Activated CD4-positive, alpha-beta T cell treated with anti-CD3 and anti-CD28 coated beads, Interleukin-2, Interleukin-4, amounts not matched to agents 100 ng/mL and 50 ng/mL, durations not matched to agents 16 hours and 8 hours (primary cell): ENCODE data around the gene S100A1.
"Not testable (repeated sequence)": the region's sequence is repeated elsewhere in the genome, so short reads cannot be mapped to it uniquely, and the experiment has no call there.

Source experiments
- DNase-seq: peaks from one replicate; pipeline ENCODE4 v3.0.0-alpha.2; 2020; ENCODE audit warnings: low spot score

The S100A1 gene

DNA sequence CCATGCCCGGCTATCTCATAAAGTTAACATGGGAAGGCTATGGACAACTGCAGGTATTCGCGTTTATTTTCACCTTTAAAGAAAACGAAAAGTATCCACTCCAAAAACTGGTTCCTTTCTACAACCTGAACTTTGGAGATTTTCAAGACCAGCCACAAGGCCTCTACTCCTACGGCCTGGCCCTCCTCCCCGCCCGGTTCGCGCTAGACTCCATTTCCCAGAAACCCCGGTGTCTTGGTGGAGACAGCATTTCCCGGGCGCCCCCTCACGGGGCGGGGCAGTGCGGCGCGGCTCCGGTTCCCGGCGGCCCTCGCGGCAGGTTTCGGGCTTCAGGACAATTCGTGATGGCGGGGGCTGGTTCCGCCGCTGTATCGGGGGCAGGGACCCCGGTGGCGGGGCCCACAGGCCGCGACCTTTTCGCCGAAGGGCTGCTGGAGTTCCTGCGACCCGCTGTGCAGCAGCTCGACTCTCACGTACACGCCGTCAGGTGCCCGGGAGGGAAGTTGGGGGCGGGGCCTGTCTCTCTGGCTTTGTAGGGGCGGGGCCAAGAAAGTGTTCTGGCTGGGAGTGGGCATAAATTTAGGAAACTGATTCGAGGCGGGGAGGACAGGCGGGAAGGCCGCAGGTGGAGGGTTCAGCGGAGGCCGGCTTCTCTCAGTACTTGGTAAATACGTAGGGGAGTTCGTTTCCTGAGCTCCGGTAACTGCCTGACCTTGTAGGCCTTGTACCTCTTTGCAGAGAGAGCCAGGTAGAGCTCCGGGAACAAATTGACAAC, 30.4 kb downstream of the S100A1 start, which contains the start of gene SNAPIN:
TSS of gene SNAPIN (plus strand) at position 304 of the 775 bp plus-strand sequence. CDS start at position 345, 41 bp downstream.
- peak; percentile 92 for DNase-seq

DNA sequence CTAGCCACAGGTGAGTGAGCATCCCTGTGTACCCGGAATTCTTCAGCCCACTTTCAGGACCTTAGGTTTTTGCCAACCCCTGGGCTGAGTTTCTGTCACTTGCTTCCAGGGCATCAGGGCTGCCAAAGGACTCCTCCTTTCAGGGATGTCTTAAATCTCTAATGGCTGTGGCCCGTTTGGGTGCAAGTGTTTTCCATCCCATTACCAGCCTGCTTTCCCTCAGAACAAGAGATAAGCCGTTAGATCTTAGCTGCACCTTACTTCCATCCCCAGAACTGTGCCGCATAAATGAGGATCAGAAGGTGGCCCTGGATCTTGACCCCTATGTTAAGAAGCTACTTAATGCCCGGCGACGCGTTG, 30.9 kb downstream of the S100A1 start:
- DNase-seq = no peak

DNA sequence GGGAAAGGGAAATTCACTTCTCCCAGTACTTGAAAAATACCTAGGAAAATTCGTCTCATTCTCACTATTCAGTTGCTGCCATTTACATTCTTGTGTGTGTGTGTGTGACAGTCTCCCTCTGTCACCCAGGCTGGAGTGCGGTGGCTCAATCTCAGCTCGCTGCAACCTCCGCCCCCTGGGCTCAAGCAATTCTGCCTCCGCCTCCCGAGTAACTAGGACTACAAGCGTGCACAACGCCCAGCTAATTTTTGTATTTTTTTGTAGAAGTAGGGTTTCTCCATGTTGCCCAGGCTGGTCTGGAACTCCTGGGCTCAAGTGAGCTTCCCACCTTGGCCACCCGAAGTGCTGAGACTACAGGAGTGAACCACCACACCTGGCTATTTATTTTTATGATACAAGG, 31.4 kb downstream of the S100A1 start:
- DNase-seq = no peak

DNA sequence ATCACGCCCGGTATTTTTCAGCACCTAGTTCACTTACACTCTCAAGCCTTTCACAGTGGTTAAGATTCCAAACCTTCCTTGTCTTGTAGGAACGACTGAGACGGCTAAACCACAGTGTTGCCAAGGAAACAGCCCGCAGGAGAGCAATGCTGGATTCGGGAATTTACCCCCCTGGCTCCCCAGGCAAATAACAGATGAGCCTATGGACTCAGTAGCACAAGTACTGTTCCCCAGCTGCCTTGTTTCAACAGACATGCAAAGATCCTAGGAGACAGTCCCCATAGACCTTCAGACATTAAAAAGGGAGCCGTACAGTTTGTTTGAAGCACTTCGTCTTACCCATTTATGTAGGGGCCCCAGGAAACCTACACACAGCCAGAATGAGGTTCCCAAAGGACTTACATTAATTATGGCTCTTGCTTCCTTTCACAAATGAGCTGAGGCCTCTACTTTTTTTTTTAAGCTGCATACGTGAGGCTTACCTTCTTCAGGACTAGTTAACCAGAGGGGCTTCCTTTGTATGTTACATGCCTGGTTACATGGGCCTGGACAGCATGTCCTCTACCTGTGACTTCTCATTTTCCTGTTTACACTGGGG, 33.0 kb downstream of the S100A1 start:
- DNase-seq = no peak

DNA sequence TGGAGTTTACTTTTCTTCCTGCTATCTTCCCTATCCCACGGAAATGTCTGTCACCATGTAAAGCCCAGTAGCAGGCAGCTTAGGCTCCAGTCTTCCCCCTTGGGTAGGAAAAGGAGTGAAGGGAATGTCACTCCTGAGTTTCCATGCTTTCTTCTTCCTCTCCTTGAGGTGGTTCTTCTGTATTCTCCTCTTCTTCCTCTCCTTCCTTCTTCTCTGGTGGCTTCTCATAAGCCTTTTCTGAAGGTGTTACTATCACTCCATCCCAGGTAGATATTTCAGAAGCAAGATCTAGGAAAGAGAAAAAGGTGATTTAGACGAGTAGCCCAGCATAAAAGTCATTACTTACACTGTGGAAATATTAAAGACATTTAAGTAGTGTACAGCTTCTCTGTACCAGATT, 34.0 kb downstream of the S100A1 start:
- no peak for DNase-seq

DNA sequence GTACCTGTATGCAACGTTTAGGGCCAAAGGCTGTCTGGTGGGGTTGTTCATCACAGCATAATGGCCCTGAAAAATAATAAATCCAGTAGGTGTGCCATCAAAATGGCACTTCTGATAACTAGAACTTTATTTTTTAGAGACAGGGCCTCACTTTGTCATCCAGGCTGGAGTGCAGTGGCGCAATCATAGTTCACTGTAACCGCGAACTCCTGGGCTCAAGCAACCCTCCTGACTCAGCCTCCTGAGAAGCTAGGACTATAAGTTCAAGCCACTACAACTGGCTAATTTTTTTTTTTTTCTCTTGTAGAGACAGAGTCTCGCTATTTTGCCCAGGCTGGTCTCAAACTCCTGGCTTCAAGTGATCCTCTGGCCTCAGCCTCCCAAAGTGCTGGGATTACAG, 35.0 kb downstream of the S100A1 start:
- no peak for DNase-seq

DNA sequence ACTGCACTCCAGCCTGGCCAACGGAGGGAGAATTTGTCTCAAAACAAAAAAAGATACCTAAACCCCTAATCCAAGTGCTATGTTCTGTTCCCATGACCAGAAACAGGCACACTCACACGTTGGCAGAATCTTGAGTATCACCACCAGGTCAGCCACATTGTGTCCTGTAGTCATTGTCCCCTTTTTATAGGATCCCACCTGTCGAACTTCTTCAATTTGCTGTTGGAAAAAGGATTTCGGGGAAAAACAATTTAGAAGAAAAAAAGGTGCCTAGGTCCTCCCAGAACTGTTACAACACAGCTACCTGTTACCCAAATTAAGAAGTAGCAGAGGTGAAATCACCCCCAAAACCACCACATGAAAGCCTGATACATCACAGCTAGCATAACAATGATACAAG, 39.2 kb downstream of the S100A1 start:
- no peak for DNase-seq

DNA sequence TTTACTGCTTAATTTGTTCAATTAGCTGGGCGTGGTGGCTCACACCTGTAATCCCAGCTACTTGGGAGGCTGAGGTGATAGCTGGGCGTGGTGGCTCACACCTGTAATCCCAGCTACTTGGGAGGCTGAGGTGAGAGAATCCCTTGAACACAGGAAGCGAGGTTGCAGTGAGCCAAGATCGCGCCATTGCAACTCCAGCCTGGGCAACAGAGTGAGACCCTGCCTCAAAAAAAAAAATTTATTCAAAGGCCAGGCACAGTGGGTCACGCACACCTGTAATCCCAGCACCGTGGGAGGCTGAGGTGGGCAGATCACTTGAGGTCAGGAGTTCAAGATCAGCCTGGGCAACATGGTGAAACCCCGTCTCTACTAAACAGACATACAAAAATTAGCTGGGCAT, 40.4 kb downstream of the S100A1 start:
- DNase-seq = not testable (repeated sequence)

DNA sequence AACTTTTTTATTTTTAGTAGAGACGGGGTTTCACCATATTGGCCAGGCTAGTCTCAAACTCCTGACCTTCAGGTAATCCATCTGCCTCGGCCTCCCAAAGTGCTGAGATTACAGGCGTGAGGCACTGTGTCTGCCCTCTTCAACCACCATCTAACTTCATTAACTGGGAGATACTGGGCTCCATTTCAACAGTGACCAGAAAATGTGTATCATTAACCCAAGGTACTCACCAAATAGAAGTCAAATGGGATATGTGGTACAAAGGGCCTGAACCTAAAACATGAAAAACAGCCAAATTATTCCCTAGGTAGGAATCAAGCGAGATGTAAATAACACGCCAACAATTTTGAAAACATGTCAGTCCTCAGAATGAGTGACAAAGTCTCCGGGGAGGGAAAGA, 41.4 kb downstream of the S100A1 start:
- no peak for DNase-seq

DNA sequence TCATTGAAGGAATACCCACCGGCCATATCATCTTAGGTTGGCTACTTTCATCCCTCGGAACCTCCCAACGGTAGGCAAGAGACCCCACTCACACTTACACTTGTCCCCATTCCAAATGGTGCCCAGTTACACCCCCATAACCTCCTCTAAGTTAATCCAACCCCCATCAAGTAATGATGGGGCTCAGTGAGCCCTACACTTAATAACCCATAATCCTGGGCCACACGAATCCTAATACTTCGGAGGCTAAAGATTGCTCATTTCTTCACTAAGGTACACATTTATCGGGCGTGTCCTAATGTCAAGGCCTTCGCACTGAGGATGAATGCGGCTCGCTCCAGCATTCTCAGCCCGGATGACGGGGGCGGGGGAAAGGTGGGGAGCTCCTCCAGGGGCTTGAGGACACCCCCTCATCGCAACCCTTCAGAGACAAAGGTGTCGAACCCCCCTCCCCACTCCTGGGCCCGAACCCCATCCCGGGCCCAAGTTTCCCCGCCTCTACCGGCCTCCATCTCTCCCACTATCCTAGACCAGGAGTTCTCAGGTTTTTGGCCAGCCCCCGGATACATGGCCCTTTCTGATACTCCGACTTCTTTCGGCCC, 42.1 kb downstream of the S100A1 start:
- DNase-seq = no peak

DNA sequence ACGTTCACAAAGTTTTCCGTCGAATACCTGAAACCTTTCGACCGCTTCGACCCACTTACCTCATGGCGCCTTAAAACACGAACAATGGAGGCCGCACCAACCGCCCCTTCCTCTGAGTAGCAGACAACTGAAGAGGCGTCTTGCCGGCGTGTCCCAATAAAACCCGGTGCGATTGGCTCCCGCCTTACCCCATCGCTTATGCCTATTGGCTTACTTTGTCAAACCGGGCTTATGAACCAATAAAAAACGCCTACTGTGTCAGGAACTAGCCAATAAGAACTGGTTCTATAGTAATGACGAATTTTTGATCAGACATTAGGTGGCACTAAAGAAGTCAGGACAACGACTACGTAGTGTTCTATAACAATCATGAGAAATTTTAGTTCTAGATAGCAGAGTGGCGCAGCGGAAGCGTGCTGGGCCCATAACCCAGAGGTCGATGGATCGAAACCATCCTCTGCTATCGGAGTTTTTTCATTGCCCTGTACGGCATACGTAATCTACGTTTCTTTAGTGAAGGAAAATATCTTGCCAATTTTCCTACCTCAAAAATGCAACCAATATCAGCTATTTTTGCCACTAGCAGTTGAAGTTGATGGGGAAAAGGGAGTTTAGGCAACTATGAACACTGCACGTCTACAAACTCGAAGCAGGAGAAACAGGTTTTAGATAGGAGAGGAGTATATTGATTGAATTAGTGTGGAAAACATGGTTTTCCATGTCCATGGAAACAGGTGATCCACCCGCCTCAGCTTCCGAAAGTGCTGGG, 42.8 kb downstream of the S100A1 start, which contains the start of gene ILF2:
TSS of gene ILF2 (minus strand) at position 135 of the 769 bp plus-strand sequence. CDS start at position 64, 71 bp downstream.
- peak; percentile 99 for DNase-seq

DNA sequence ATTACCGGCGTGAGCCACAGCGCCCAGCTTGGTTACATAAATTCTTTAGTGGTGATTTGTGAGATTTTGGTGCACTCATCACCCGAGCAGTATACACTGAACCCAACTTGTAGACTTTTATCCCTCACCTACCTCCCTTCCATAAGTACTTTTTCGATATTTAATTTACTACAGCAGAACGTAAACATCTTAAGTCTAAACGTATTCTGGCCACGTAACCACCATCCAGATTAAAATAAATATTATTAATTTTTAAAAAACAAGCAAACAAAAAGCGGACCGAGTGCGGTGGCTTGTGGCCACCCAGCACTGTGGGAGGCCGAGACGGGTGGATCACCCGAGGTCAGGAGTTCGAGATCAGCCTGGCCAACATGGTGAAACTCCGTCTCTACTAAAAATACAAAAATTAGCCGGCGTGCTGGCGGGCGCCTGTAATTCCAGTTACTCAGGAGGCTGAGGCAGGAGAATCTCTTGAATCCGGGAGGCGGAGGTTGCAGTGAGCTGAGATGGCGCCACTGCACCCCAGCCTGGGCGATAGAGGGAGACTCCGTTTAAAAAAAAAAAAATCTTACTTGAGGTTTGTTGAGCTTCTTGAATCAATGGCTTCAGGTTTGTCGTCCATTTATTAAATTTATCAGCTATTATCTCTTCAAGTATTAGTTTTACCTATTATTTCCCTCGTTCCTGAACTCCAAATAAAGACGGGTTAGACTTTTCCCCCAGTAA, 43.6 kb downstream of the S100A1 start:
- peak; percentile 62 for DNase-seq

DNA sequence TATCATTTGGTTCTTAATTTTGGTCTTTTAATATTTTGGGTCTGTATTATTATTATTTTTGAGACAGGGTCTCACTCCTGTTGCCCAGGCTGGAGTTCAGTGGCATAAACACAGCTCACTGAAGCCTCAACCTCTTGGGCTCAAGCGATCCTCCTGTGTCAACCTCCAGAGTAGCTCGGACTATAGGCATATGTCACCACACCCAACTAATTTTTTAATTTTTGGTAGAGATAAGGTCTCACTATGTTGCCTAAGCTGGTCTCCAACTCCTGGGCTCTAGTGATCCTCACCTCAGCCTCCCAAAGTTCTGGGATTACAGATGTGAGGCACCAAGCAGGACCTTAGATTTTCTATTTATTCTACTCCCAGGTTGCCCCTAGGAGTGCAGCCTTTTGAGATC, 45.3 kb downstream of the S100A1 start:
- DNase-seq = no peak

DNA sequence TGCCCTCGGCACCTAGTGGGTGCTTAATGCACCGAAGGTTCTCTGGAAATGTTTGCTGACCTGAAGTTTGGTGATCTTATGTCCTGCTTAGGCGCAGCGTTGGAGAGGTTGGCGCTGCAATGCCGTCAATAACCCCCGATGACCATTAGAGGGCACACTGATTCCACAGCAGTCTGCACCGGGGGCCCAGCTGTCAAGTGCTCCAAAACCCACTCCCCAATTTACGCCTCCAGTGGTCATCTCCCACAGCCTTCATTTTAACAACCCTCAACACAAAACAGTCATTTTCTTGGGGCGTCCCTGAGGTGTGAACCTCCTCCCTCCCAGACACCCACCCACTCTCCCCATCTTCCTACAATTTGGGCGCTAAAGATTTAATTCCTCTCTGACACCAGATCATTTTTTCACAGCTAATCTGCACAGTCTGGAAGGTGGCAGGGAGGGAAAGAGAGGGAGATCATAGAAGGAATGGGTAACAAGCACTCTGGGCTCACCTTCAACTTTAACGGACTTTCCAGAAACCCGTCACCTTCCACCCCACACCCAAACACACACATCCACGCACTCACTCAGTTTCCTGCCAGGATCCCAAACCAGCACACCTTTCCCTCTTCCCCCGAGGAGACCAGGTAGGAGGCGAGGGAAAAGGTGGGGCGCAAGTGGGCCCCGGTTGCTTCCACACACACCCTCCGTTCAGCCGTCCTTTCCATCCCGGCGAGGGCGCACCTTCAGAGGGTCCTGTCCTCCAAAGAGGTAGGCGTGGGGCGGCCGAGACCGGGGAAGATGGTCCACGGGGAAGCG, 49.7 kb downstream of the S100A1 start:
- DNase-seq = peak; percentile 54

DNA sequence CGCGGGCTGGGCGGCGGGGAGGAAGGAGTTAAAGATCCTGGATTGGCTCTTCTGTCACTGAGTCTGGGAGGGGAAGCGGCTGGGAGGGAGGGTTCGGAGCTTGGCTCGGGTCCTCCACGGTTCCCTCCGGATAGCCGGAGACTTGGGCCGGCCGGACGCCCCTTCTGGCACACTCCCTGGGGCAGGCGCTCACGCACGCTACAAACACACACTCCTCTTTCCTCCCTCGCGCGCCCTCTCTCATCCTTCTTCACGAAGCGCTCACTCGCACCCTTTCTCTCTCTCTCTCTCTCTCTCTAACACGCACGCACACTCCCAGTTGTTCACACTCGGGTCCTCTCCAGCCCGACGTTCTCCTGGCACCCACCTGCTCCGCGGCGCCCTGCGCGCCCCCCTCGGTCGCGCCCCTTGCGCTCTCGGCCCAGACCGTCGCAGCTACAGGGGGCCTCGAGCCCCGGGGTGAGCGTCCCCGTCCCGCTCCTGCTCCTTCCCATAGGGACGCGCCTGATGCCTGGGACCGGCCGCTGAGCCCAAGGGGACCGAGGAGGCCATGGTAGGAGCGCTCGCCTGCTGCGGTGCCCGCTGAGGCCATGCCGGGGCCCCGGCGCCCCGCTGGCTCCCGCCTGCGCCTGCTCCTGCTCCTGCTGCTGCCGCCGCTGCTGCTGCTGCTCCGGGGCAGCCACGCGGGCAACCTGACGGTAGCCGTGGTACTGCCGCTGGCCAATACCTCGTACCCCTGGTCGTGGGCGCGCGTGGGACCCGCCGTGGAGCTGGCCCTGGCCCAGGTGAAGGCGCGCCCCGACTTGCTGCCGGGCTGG, 50.5 kb downstream of the S100A1 start, which contains the start of gene NPR1:
TSS of gene NPR1 (plus strand) at position 170 of the 818 bp plus-strand sequence. CDS start at position 591, 421 bp downstream.
- no peak for DNase-seq

DNA sequence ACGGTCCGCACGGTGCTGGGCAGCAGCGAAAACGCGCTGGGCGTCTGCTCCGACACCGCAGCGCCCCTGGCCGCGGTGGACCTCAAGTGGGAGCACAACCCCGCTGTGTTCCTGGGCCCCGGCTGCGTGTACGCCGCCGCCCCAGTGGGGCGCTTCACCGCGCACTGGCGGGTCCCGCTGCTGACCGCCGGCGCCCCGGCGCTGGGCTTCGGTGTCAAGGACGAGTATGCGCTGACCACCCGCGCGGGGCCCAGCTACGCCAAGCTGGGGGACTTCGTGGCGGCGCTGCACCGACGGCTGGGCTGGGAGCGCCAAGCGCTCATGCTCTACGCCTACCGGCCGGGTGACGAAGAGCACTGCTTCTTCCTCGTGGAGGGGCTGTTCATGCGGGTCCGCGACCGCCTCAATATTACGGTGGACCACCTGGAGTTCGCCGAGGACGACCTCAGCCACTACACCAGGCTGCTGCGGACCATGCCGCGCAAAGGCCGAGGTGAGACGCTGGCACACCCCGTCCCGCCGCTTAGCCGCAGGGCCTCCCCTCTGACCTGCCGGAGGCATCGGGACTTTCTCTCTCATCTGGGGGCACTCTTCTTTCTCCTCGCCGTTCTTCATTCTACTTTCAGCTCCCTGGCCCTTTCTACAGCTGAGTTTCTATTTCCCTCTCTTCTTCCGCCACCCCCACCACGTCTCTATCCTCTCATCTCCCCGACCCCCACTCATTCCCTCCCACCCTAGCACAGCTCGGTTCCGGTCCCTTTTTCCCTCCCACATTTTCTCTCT, 51.3 kb downstream of the S100A1 start:
- DNase-seq = no peak

DNA sequence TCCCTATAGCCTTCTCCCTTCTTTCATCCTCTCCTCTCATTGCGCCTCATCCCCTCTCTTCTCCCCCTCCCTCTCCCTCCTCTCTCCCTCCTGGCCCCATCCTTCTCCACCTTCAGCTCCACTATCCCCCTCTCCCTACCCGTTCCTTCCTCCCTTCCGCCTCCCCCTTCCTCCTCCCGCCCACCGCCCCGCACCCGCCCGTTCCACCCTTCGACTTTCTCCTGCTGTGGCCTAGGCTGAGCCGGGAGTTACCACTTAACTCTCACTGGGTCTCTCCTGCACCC, 51.8 kb downstream of the S100A1 start:
- DNase-seq = no peak
